IPS-15b (cell line): Measurements from ENCODE around the gene PKLR.
A peak's percentile ranks its signal among the peaks of the same experiment; 100 is the strongest.
"Not testable (repeated sequence)": the region's sequence is repeated elsewhere in the genome, so short reads cannot be mapped to it uniquely, and the experiment has no call there.

Experiments used
- H3K27me3 ChIP-seq: one replicate; pipeline ENCODE4 v1.6.1; 2013; ENCODE audit warnings: low read length; ENCODE audit not compliant: control insufficient read depth, insufficient read depth
- H3K36me3 ChIP-seq: one replicate; pipeline ENCODE4 v1.6.1; 2013; ENCODE audit warnings: low read length; ENCODE audit not compliant: control insufficient read depth, insufficient read depth
- H3K4me1 ChIP-seq: one replicate; pipeline ENCODE4 v1.6.1; 2013; ENCODE audit warnings: mild to moderate bottlenecking, low read length; ENCODE audit not compliant: control insufficient read depth, insufficient read depth
- H3K4me3 ChIP-seq: one replicate; pipeline ENCODE4 v1.5.1; 2013; ENCODE audit warnings: low read depth, low read length
- H3K9ac ChIP-seq: one replicate; pipeline ENCODE4 v1.6.1; 2013; ENCODE audit warnings: low read depth, mild to moderate bottlenecking, low read length
- H3K9me3 ChIP-seq: one replicate; pipeline ENCODE4 v1.6.1; 2013; ENCODE audit warnings: mild to moderate bottlenecking, low read length; ENCODE audit not compliant: control insufficient read depth, insufficient read depth

The PKLR gene

DNA sequence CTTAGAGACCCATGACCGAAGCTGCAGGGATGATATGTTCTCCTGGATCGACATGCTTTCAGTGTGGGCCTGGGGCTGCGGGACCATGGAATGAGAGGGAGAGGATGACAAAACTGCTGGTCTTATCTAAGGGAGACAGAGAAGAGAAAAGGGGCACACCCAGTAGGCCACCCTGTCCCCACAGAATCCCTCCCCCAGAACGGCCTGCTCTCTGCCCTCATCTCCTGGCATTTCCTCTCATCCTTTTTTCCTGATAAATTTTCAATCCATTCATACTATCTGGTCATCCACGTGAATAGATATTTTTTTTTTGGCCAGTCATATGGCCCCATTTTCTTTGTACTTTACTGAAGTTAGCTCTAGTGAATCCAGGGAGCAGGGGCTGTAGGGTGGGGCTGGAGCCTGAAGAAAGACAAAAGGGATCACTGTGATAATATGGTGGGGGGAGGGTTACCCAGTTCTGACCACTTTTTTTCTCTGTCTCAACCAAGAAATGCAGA, at the start of gene PKLR:
PKLR (minus strand) TSS at position 97 of the 500 bp plus-strand sequence; CDS start at position 54, 43 bp downstream.
- no peaks in the 10 kb centered on the region for H3K9me3 ChIP-seq
- peaks cover 11% of the 10 kb centered on the region for H3K4me1 ChIP-seq
- H3K36me3 ChIP-seq, result no peaks in the 10 kb centered on the region
- H3K9ac ChIP-seq, result no peak within 1 kb of the TSS
- H3K27me3 ChIP-seq, result peaks cover 7% of the 10 kb centered on the region
- no peak within 1 kb of the TSS for H3K4me3 ChIP-seq

- Histone ChIP-seq H3K4me3 (no peak overlapping the region), H3K4me1 (no peaks in the 10 kb centered on the region), H3K9me3 (no peaks in the 10 kb centered on the region), H3K27me3 (no peaks in the 10 kb centered on the region), H3K36me3 (peaks cover 20% of the 10 kb centered on the region), H3K9ac (no peak overlapping the region)
Measured at GRCh38 chr1:155342842-155343241, 41.6 kb upstream of the PKLR start.

- H3K9me3 ChIP-seq, result no peaks in the 10 kb centered on the region
- H3K36me3 ChIP-seq, result peaks cover 8% of the 10 kb centered on the region
- H3K9ac ChIP-seq, result no peak overlapping the region
- no peak overlapping the region for H3K4me3 ChIP-seq
- H3K4me1 ChIP-seq, result no peaks in the 10 kb centered on the region
- H3K27me3 ChIP-seq, result no peaks in the 10 kb centered on the region
Measured at GRCh38 chr1:155339515-155340097, 38.4 kb upstream of the PKLR start.

- peaks cover 17% of the 10 kb centered on the region for H3K36me3 ChIP-seq
- H3K27me3 ChIP-seq, result no peaks in the 10 kb centered on the region
- H3K9me3 ChIP-seq, result no peaks in the 10 kb centered on the region
- H3K4me3 ChIP-seq, result no peak overlapping the region
- H3K4me1 ChIP-seq, result no peaks in the 10 kb centered on the region
- no peak overlapping the region for H3K9ac ChIP-seq
Measured at GRCh38 chr1:155334962-155335361, 33.7 kb upstream of the PKLR start.

GRCh38 chr1:155329980-155330598, 28.9 kb upstream of the PKLR start:
- Histone ChIP-seq H3K36me3 (peaks cover 30% of the 10 kb centered on the region), H3K27me3 (no peaks in the 10 kb centered on the region), H3K4me1 (peaks cover 2% of the 10 kb centered on the region)

DNA sequence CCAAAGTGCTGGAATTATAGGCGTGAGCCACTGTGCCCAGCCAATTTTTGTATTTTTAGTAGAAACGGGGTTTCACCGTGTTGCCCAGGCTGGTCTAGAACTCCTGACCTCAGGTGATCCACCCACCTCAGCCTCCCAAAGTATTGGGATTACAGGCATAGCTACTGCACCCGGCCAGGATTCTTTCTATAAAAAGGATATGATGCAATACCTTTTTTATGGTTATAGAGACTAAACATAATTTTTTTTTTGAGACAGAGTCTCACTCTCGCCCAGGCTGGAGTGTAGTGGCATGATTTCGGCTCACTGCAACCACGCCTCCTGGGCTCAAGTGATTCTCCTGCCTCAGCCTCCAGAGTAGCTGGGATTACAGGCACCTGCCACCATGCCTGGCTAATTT, 27.6 kb upstream of the PKLR start:
- not testable (repeated sequence) for H3K4me1 ChIP-seq, H3K9ac ChIP-seq, H3K9me3 ChIP-seq, H3K27me3 ChIP-seq, H3K4me3 ChIP-seq
- peaks cover 30% of the 10 kb centered on the region for H3K36me3 ChIP-seq

More at GRCh38 chr1:155329980-155330598, 28.9 kb upstream of the PKLR start:
- Histone ChIP-seq H3K4me3 (no peak overlapping the region), H3K9me3 (no peaks in the 10 kb centered on the region), H3K9ac (no peak overlapping the region)

GRCh38 chr1:155327981-155328380, 26.7 kb upstream of the PKLR start:
- no peaks in the 10 kb centered on the region for H3K9me3 ChIP-seq
- peaks cover 2% of the 10 kb centered on the region for H3K4me1 ChIP-seq
- H3K36me3 ChIP-seq, result peaks cover 30% of the 10 kb centered on the region
- no peaks in the 10 kb centered on the region for H3K27me3 ChIP-seq
- H3K4me3 ChIP-seq, result no peak overlapping the region
- H3K9ac ChIP-seq, result no peak overlapping the region

DNA sequence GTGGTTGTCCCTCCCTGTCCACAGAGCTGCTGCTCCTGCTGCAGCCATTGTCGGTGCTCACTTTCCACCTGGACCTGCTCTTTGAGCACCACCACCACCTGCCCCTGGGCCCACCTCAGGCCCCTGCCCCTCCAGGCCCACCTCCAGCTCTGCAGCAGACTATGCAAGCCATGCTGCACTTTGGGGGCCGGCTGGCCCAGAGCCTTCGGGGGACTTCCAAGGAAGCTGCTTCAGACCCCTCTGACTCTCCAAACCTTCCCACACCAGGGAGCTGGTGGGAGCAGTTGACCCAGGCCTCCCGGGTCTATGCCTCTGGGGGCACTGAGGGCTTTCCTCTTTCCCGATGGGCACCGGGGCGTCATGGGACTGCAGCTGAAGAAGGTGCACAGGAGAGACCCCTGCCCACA, 25.4 kb upstream of the PKLR start:
- H3K4me1 ChIP-seq, result peaks cover 10% of the 10 kb centered on the region
- peaks cover 8% of the 10 kb centered on the region for H3K27me3 ChIP-seq
- H3K9ac ChIP-seq, result no peak overlapping the region
- peaks cover 30% of the 10 kb centered on the region for H3K36me3 ChIP-seq
- H3K4me3 ChIP-seq, result no peak overlapping the region
- no peaks in the 10 kb centered on the region for H3K9me3 ChIP-seq

- peaks cover 26% of the 10 kb centered on the region for H3K36me3 ChIP-seq
- H3K9me3 ChIP-seq, result no peaks in the 10 kb centered on the region
- peaks cover 12% of the 10 kb centered on the region for H3K27me3 ChIP-seq
- no peak overlapping the region for H3K9ac ChIP-seq
- H3K4me3 ChIP-seq, result no peak overlapping the region
- peaks cover 12% of the 10 kb centered on the region for H3K4me1 ChIP-seq
Measured at GRCh38 chr1:155326020-155326526, 24.8 kb upstream of the PKLR start.

- peak overlapping the region; percentile 97 for H3K4me3 ChIP-seq
- no peaks in the 10 kb centered on the region for H3K9me3 ChIP-seq
- H3K27me3 ChIP-seq, result peaks cover 12% of the 10 kb centered on the region
- H3K4me1 ChIP-seq, result peaks cover 12% of the 10 kb centered on the region
- H3K9ac ChIP-seq, result no peak overlapping the region
- peaks cover 21% of the 10 kb centered on the region for H3K36me3 ChIP-seq
Measured at GRCh38 chr1:155325603-155325893, 24.3 kb upstream of the PKLR start.

DNA sequence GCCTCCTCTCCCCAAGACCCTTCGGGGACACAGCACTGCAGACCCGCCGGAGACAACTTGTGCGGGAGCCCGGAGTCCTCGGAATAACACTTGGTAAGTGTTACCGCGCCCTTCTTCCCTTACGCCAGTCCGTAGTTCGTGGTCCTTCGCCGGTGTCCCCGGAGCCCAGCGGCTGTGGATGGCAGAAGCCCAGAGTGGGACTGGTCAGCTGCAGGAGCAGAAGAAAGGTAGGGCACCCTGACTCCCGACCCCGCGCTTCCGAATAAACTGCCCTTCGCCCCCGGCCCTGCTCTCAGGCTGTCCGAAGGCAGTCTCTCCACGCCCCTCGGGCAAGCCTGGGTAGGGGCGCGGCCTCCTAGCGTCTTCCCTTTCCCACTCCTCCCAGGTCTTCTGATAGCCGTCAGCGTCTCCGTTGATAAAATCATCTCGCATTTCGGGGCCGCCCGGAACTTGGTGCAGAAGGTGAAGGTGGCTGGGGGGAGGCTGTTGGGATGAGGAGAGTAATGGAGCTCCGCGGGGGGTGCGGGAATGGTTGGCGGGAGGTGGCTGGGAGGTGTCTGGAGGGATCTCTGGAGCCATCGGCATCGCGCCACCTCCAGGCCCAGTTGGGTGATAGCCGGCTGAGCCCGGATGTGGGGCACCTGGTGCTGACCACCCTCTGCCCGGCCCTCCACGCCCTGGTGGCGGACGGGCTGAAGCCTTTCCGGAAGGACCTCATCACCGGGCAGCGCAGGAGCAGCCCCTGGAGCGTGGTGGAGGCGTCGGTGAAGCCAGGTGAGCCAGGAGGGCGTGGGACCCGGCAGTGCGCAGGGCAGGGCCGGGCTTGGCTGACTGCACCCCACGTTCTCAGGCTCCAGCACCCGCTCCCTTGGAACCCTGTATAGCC, 23.7 kb upstream of the PKLR start:
- peaks cover 16% of the 10 kb centered on the region for H3K36me3 ChIP-seq
- peaks cover 15% of the 10 kb centered on the region for H3K4me1 ChIP-seq

More for the DNA sequence above, 23.7 kb upstream of the PKLR start:
- peak overlapping the region; percentile 97 for H3K4me3 ChIP-seq
- peak overlapping the region; percentile 74 for H3K9ac ChIP-seq
- no peaks in the 10 kb centered on the region for H3K9me3 ChIP-seq
- H3K27me3 ChIP-seq, result peaks cover 12% of the 10 kb centered on the region
